ENCODE data around the gene LRRC71.

LRRC71 gene

DNA sequence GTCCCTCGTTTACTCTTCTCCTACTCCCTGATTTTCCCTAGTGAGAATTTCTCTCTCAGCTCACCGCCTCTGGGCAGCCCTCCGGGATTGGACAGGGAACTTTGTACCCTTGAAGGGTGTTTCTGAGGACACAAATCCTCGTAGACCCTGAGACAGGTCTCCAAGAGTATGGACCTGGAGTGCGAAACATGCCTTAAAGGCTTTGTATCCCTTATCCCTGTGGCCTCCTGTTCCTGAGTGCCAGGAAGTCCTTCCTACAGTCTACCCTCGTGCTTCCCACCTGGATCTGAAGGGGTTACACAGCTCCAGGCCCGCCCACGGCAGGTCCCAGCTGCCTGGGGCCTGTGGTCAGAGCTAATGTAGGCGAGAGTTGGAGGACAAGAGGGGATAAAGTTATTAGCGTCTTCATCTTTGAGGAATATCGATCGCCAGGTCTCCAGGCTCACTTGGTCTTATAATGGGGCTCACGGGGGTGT is 34.5 kb upstream of the LRRC71 start:
- no peaks in the 10 kb centered on the region for H3K36me3 ChIP-seq (ENCODE audit: control insufficient read depth, insufficient read depth, low read length)
- H3K27me3 ChIP-seq (replicated peaks; ENCODE audit: control insufficient read depth, insufficient read depth, low read length): peaks cover 2% of the 10 kb centered on the region; the same call in 1 of the 2 replicates
- DNase-seq (ENCODE audit: extremely low read depth, insufficient read length): no peak
- H3K4me3 ChIP-seq (replicated peaks; ENCODE audit: low read depth, low read length): no peak overlapping the region
- TF ChIP-seq, protein P1, sequence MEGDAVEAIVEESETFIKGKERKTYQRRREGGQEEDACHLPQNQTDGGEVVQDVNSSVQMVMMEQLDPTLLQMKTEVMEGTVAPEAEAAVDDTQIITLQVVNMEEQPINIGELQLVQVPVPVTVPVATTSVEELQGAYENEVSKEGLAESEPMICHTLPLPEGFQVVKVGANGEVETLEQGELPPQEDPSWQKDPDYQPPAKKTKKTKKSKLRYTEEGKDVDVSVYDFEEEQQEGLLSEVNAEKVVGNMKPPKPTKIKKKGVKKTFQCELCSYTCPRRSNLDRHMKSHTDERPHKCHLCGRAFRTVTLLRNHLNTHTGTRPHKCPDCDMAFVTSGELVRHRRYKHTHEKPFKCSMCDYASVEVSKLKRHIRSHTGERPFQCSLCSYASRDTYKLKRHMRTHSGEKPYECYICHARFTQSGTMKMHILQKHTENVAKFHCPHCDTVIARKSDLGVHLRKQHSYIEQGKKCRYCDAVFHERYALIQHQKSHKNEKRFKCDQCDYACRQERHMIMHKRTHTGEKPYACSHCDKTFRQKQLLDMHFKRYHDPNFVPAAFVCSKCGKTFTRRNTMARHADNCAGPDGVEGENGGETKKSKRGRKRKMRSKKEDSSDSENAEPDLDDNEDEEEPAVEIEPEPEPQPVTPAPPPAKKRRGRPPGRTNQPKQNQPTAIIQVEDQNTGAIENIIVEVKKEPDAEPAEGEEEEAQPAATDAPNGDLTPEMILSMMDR (IDR thresholded peaks at IDR 0.05; ENCODE audit: insufficient read depth, low read length, poor library complexity, severe bottlenecking): no peak

DNA sequence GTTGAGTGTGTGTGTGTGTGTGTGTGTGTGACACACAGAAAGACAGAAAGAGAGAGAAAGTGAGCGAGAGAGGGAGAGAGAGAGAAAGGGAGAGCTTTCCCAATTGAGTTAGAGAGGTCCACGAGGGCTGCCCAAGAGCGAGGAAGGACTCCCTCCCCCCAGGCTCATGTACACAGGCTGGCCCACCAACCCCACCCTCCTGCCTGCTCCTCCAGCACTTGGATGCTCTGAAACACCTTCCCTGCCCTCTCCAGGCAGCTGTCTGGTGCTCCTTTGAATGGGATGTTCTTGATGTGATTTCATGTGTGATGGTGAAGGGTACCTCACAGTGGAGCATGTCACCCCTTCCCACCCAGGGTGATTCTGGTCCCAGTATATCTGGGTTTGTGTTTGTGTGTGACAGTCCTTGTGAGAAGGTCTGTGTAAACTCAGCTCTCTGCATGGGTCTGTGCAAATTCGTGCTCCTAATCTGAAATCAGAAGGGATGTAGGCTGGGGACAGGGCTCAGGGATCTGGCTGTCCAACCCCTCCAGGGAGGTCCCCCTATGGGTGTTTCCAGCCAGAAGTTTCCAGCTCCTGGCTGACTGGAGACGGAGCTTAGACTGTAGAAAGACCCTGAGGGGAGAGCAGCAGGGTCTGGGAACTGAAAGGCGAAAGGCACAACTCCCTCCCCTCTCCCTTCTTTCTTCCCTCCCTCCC is 33.7 kb upstream of the LRRC71 start:
- no peak overlapping the region for H3K4me3 ChIP-seq (replicated peaks; ENCODE audit: low read depth, low read length)
- DNase-seq (ENCODE audit: extremely low read depth, insufficient read length): no peak
- H3K27me3 ChIP-seq (replicated peaks; ENCODE audit: control insufficient read depth, insufficient read depth, low read length): peaks cover 2% of the 10 kb centered on the region; the same call in 1 of the 2 replicates
- TF ChIP-seq, protein P1 (IDR thresholded peaks at IDR 0.05; ENCODE audit: insufficient read depth, low read length, poor library complexity, severe bottlenecking): no peak
- no peaks in the 10 kb centered on the region for H3K36me3 ChIP-seq (ENCODE audit: control insufficient read depth, insufficient read depth, low read length)

DNA sequence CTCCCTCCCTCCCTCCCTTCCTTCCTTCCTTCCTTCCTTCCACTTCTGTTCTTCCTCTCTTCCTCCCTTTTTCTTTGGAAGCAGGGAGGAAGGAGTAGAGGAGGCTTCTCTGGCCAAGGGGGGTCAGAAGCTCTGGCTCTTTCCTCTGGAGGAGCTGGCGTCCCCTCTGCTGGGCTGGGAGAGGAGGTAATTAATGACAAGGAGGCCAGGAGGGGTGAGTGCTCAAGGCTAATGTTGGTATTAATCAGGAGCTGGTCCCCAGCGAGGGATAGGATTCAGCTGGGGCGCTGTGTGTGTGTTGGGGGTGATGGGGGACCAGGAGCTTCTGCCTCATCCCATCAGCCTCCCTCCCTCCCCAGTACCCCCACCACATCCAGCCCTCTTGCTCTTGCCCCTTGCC is 33.1 kb upstream of the LRRC71 start:
- DNase-seq (ENCODE audit: extremely low read depth, insufficient read length): no peak
- Histone ChIP-seq H3K27me3 (replicated peaks; ENCODE audit: control insufficient read depth, insufficient read depth, low read length) (peaks cover 2% of the 10 kb centered on the region), H3K4me3 (replicated peaks; ENCODE audit: low read depth, low read length) (no peak overlapping the region), H3K36me3 (ENCODE audit: control insufficient read depth, insufficient read depth, low read length) (no peaks in the 10 kb centered on the region)
- TF ChIP-seq, protein P1 (IDR thresholded peaks at IDR 0.05; ENCODE audit: insufficient read depth, low read length, poor library complexity, severe bottlenecking): no peak

DNA sequence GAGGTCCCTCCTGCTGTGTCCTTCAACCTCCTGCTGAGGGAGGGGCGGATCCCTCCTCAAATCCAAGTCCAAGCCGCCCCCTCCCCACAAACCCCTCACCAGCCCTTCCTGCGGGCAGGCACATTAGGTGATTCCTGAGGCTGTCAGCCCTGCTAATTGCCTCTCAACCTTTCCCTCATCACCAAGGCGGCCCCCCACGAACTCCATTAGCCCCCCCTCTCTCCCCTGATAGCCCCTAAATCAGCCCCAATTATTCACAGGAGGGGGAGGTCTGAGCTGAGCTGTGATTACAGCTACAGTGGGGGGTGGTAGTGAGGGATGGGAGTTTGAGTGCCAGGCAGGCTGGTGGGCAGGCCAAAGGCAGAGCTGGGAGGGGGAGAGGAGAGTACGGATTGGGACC is 32.7 kb upstream of the LRRC71 start:
- Histone ChIP-seq H3K4me3 (replicated peaks; ENCODE audit: low read depth, low read length) (no peak overlapping the region), H3K36me3 (ENCODE audit: control insufficient read depth, insufficient read depth, low read length) (no peaks in the 10 kb centered on the region), H3K27me3 (replicated peaks; ENCODE audit: control insufficient read depth, insufficient read depth, low read length) (peaks cover 2% of the 10 kb centered on the region)
- TF ChIP-seq, protein P1 (IDR thresholded peaks at IDR 0.05; ENCODE audit: insufficient read depth, low read length, poor library complexity, severe bottlenecking): no peak
- no peak for DNase-seq (ENCODE audit: extremely low read depth, insufficient read length)

DNA sequence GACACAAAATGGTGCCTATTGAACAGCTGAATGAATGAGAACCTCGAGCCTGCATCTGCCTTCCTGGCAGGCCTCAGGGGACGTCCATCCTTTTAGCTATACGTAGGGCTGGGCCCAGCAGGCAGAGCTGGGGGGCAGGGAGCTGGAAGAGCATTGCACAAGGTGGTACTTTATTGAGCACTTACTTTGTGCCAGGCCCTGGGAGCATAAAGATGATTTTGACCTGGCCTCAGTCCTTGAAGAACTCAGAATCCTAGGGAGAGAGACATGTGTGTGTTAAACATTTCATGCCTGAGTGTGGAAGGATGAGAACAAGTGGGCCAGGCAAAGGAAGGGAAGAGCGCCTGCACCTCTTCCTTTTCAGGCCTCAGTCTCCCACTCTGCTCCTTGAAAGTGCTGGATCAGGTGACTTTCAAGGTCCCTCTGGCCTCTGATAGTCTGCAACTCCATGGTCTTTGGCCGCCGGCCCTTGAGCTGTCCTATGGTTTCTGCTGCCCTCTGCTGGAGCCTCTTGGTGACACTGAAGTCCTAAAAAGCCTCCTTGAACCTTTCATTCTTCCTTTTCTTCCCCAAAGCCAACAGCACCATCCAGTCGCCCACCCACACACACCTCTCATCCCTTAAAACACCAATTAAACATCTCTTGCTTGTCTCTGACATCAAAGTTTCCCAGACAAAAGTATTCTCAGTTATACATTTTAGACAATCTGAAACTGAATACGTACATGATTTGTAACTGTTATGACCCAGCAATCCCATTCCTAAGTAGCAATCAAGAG is 30.4 kb upstream of the LRRC71 start:
- Histone ChIP-seq H3K36me3 (ENCODE audit: control insufficient read depth, insufficient read depth, low read length) (no peaks in the 10 kb centered on the region), H3K27me3 (replicated peaks; ENCODE audit: control insufficient read depth, insufficient read depth, low read length) (peaks cover 8% of the 10 kb centered on the region), H3K4me3 (replicated peaks; ENCODE audit: low read depth, low read length) (no peak overlapping the region)
- TF ChIP-seq, protein P1 (IDR thresholded peaks at IDR 0.05; ENCODE audit: insufficient read depth, low read length, poor library complexity, severe bottlenecking): peak; percentile 87
- no peak for DNase-seq (ENCODE audit: extremely low read depth, insufficient read length)
